H54 (cell line): ENCODE measurements around the gene SEPTIN10.

Experiments
- DNase-seq: peaks from one replicate; pipeline ENCODE4 v3.0.0; 2011; ENCODE audit warnings: low spot score, mixed read lengths; ENCODE audit not compliant: insufficient read length
- FAIRE-seq: peaks from 3 replicates; lab custom pipeline; 2011; peaks lifted over from hg19 to GRCh38; lab: Jason Lieb, UNC
- POLR2A ChIP-seq: IDR thresholded peaks from 2 replicates; pipeline ENCODE4 v1.6.1; 2011; ENCODE audit warnings: low read depth, mild to moderate bottlenecking, low read length

The SEPTIN10 gene

DNA sequence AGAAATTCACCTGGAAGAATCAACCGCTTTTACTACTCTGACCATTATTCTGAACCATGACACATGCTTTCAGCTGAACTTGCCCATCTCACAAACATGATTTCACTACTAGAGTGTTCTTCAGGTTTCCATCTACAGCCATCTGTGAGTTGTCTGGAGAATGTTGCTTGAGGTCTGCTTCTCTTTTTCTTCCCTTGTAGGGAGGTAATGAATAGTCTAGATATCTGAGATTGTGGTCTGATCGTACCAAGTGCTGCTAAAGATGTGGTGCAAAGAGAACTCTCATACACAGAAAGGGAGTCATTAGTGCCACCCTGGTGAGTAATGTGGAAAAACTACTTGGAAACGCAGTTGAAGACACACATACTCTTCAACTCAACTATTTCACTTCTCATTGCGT is 10.6 kb upstream of the SEPTIN10 start:
- DNase-seq (no peak), FAIRE-seq (no peak)
- TF ChIP-seq POLR2A = no peak

DNA sequence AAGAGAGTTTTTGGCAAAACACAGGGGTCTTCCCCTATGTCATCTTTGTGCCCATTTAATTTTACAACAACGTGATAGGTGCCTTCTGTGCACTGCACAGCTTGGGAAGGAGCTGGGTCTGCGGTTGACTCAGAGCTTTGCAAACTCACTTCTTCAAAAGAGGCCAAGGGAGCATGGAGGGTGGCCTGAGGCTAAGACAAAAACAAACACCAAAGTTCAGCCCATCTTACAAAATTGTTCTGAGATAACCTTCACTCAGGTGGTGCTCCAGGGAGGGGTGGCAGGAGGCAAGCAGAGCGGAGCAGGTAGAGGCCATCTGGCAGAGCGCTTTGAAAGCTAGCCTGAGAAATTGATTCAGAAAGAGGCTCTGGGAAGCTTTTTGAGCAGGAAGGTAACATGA is 10.2 kb upstream of the SEPTIN10 start:
- TF ChIP-seq POLR2A = no peak
- no peak for DNase-seq
- no peak for FAIRE-seq

DNA sequence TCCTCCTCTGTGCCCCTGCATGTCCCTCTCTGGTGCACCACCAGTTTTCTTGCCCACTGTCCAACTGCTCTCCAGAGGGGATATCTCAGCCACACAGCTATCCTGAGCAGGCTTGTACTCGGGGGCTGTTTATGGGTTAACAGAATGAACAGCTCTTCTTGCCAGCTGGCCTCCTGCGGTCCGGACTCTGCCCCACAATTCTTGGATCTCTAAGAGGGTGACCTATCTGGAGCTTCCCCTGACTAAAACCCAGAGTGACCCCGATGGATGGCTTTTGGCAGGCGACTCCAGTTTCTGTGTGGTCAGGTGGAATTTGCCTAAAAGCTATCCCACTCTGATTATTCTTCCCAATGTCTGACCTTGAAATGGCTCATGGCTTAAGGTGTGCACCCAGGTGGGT is 9.5 kb upstream of the SEPTIN10 start:
- no peak for TF ChIP-seq POLR2A
- no peak for DNase-seq
- FAIRE-seq = no peak

- FAIRE-seq (no peak), DNase-seq (no peak)
- TF ChIP-seq POLR2A = no peak
Observed at GRCh38 chr2:109619032-109619615, 5.4 kb upstream of the SEPTIN10 start.

DNA sequence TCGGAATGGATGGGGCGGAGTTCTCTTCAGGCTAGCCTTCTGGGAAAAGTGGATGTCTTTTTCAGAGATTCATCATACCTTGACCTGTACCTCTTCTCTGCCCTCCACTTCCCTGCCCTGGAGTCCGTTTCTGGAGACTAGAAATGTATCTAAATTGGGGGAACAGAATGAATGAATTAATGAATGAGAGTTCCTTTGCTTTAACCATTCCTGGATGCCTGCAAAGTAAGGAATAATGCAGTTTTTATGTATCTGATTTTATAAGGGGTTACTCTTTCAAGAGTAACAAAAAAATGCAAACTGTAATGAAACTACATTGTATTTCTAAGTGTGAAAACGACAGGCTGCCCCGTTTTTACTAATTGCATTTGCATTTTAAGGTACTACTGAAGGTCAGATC is 2.4 kb upstream of the SEPTIN10 start:
- no peak for FAIRE-seq
- DNase-seq = no peak
- no peak for TF ChIP-seq POLR2A

GRCh38 chr2:109615637-109616144 is 1.9 kb upstream of the SEPTIN10 start:
- FAIRE-seq (no peak), DNase-seq (no peak)
- TF ChIP-seq POLR2A = no peak

GRCh38 chr2:109614715-109615636 is 1.2 kb upstream of the SEPTIN10 start:
- FAIRE-seq (no peak), DNase-seq (no peak)
- no peak for TF ChIP-seq POLR2A

DNA sequence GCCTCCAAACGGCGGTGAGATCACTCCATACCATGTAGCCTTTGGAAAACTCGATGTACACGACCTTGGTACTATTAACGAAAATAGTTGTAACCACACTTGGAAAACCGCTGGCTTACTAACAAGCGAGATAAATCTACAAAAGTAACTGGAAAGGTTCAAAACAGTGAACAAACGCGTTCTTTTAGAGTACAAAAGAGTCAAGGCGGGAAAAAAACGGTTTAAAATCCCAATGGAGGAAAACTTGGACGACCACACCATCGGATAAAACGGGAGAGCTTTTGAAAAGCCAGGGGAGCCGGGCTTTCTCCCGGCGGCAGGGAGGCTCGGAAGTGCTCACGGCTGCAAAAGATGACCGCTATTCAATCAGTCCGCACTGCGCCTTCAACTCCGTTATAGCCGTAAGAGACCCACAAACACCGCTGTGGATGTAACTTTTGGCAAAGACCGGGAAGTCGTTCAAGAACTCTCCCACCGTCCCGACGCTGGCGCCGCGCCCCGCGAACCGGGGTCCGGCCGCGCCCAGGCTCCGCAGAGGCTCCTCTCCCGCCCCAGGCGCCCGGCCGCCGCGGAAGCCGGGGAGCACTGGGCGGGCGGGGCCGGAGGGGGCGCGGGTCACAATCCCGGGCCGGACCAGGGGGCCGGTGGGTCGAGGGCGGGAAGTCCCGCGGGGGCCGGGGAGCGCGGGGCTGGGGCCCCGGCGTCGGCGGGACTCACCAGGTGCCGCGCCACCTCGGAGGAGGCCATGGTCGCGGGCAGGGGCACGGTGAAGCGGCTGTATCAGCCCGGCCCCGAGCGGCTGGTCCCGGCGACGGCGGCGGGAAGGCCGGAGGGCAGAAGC is 465 bp downstream of the SEPTIN10 start:
- peak; percentile 30 for DNase-seq
- TF ChIP-seq POLR2A = peak; percentile 84
- FAIRE-seq = no peak

DNA sequence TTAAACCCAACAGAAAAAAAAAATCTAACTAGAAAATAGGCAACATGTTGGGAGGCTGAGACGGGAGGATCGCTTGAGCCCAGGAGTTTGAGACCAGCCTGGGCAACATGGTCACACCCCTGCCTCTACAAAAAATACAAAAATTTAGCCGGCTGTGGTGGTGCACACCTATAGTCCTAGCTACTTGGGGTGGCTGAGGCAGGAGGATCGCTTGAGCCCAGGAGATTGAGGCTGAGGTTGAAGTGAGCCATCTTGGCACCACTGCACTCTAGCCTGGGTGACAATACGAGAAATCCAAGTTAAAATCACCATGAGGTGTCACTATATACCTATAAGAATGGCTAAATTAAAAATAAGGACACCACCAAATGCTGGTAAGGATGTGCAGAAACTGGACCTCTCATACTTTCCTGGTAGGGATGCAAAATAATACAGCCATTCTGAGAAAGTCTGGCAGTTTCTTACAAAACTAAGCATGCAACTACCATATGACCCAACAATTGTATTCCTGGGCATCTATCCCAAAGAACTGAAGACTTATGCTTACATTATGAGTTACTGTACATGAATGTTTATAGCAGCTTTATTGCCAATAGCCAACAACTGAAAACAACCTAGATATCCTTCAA is 2.2 kb downstream of the SEPTIN10 start:
- TF ChIP-seq POLR2A = no peak
- peak; percentile 52 for FAIRE-seq
- no peak for DNase-seq

GRCh38 chr2:109609352-109610024 is 4.3 kb downstream of the SEPTIN10 start:
- peak; percentile 82 for FAIRE-seq
- DNase-seq = no peak
- no peak for TF ChIP-seq POLR2A

DNA sequence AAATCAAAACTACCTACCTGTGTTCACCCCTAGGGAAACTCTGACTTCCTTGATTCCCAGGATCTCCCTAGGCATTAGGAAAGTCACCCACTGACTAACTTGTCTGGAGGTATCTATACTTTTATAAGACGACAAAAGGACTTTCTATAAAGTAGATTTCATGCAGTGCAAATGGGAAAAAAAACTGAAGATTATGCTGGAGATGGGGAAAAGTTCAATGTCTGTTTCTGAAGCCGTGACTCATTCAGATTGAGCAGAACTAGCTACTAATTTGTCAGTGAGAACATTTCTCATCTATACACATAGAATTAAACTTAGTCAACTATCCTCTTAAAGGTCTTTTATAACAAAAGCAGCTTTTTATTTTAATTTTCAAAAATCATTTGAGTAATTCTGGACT is 6.0 kb downstream of the SEPTIN10 start:
- DNase-seq (no peak), FAIRE-seq (peak; percentile 80)
- TF ChIP-seq POLR2A = no peak

GRCh38 chr2:109604597-109604996 is 9.2 kb downstream of the SEPTIN10 start:
- TF ChIP-seq POLR2A = no peak
- peak; percentile 99 for FAIRE-seq
- DNase-seq = peak; percentile 51
